Measurements from ENCODE around the gene EVC2. TPM values are rescaled to one million over a fixed set of nuclear protein-coding genes. Genes with fewer than 3 reads are reported as not detected.

Gene EVC2
- polyA plus RNA-seq, 3 donors = 0.04 to 0.12 (median 0.08) TPM

GRCh38 chr4:5563856-5564255, 144.5 kb downstream of the EVC2 start:
- intact Hi-C loops (cut with micrococcal nuclease) = no loop called here
- no peak overlapping the region for H3K27ac ChIP-seq (ENCODE audit: low read depth in 1 of 2, low read length in 2 of 2)
- no peaks in the 10 kb centered on the region for H3K27me3 ChIP-seq (ENCODE audit: control insufficient read depth in 2 of 2, insufficient read depth in 2 of 2, low read length in 2 of 2)
- H3K4me2 ChIP-seq (replicated peaks; ENCODE audit: extremely low read depth, low read length, poor library complexity, severe bottlenecking) = no peak overlapping the region
- no peak overlapping the region for H2AFZ ChIP-seq (ENCODE audit: insufficient read depth, low read depth, low read length, poor library complexity, severe bottlenecking)
- Mint-ChIP-seq H3K27ac (no peak overlapping the region), H3K36me3 (no peaks in the 10 kb centered on the region), H3K27me3 (ENCODE audit: low read depth in 3 of 3) (peaks cover 0 to 4% (median 1%) of the 10 kb centered on the region in 3 donors), H3K9me3 (peaks cover 0 to 6% (median 0%) of the 10 kb centered on the region in 7 donors), H3K4me1 (no peaks in the 10 kb centered on the region), H3K4me3 (no peak overlapping the region)
- TF ChIP-seq CTCF (IDR thresholded peaks at IDR 0.05) = no peak
- H3K36me3 ChIP-seq (replicated peaks in 1 of 2; ENCODE audit: control insufficient read depth in 1 of 2, insufficient read depth in 2 of 2, low read length in 2 of 2) = no peaks in the 10 kb centered on the region
- no peaks in the 10 kb centered on the region for H3K9me3 ChIP-seq (replicated peaks in 1 of 2; ENCODE audit: control insufficient read depth in 1 of 2, insufficient read depth in 1 of 2, low read length in 2 of 2)
- H3K9ac ChIP-seq (ENCODE audit: insufficient read depth, low read length, poor library complexity, severe bottlenecking) = no peak overlapping the region
- no peak overlapping the region for H3K4me3 ChIP-seq (replicated peaks in 1 of 3; ENCODE audit: low read depth in 2 of 3, low read length in 3 of 3)
- H4K20me1 ChIP-seq (ENCODE audit: insufficient read depth, low read length) = no peaks in the 10 kb centered on the region
- 96% methylated on average over 5 of the region's 6 CpGs for WGBS (ENCODE audit: insufficient coverage)
- H3K4me1 ChIP-seq (ENCODE audit: control insufficient read depth in 1 of 2, insufficient read depth in 2 of 2, low read length in 2 of 2) = no peaks in the 10 kb centered on the region
- no peak for DNase-seq
- H3K79me2 ChIP-seq (ENCODE audit: insufficient read depth, low read length) = no peaks in the 10 kb centered on the region

DNA sequence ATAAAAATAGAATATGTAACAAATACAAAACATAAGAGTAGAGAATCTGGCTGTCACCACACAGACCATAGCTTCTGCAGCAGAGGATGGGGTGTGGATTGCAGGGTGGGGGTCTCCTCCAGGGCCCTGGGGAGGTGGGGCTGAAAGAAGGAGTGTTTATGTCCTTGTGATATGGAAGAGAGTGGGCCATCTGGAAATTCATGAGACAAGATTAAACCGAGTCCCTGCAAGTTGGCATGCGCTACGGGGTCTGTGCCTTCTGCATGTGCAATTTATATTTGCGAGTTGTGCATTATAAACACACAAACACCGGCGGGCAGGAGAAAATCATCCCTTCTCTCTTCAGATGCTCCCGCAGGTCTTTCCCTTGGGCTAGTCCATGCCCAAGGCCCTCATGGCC, 145.9 kb downstream of the EVC2 start:
- no peak overlapping the region for H3K4me2 ChIP-seq (replicated peaks; ENCODE audit: extremely low read depth, low read length, poor library complexity, severe bottlenecking)
- intact Hi-C loops (cut with micrococcal nuclease) = no loop called here
- H2AFZ ChIP-seq (ENCODE audit: insufficient read depth, low read depth, low read length, poor library complexity, severe bottlenecking) = no peak overlapping the region
- H3K4me1 ChIP-seq (ENCODE audit: control insufficient read depth in 1 of 2, insufficient read depth in 2 of 2, low read length in 2 of 2) = no peaks in the 10 kb centered on the region
- no peak overlapping the region for H3K4me3 ChIP-seq (replicated peaks in 1 of 3; ENCODE audit: low read depth in 2 of 3, low read length in 3 of 3)
- H3K27me3 ChIP-seq (ENCODE audit: control insufficient read depth in 2 of 2, insufficient read depth in 2 of 2, low read length in 2 of 2) = no peaks in the 10 kb centered on the region
- H3K9me3 ChIP-seq (replicated peaks in 1 of 2; ENCODE audit: control insufficient read depth in 1 of 2, insufficient read depth in 1 of 2, low read length in 2 of 2) = no peaks in the 10 kb centered on the region
- no peaks in the 10 kb centered on the region for H3K36me3 Mint-ChIP-seq
- H3K4me1 Mint-ChIP-seq = no peaks in the 10 kb centered on the region
- no peak overlapping the region for H3K9ac ChIP-seq (ENCODE audit: insufficient read depth, low read length, poor library complexity, severe bottlenecking)
- no peak overlapping the region for H3K4me3 Mint-ChIP-seq
- no peak for TF ChIP-seq CTCF (IDR thresholded peaks at IDR 0.05)
- no peak for DNase-seq
- H3K36me3 ChIP-seq (replicated peaks in 1 of 2; ENCODE audit: control insufficient read depth in 1 of 2, insufficient read depth in 2 of 2, low read length in 2 of 2) = no peaks in the 10 kb centered on the region
- no peaks in the 10 kb centered on the region for H4K20me1 ChIP-seq (ENCODE audit: insufficient read depth, low read length)
- H3K27ac ChIP-seq (ENCODE audit: low read depth in 1 of 2, low read length in 2 of 2) = no peak overlapping the region
- H3K79me2 ChIP-seq (ENCODE audit: insufficient read depth, low read length) = no peaks in the 10 kb centered on the region
- WGBS (ENCODE audit: insufficient coverage) = 98% methylated on average over 6 of the region's 7 CpGs
- H3K27ac Mint-ChIP-seq = peak overlapping the region in 1 of 7 donors; percentile 61
- H3K27me3 Mint-ChIP-seq (ENCODE audit: low read depth in 3 of 3) = peaks cover 0 to 4% (median 1%) of the 10 kb centered on the region in 3 donors
- H3K9me3 Mint-ChIP-seq = peaks cover 0 to 6% (median 0%) of the 10 kb centered on the region in 7 donors
